NCI-H82 treated with DMSO at 0.1 percent for 48 hours (cell line): ENCODE data around the gene ZNF420.
A peak's percentile ranks its signal among the peaks of the same experiment; 100 is the strongest.
"Not testable (repeated sequence)": the region's sequence is repeated elsewhere in the genome, so short reads cannot be mapped to it uniquely, and the experiment has no call there.

Source experiments
- DNase-seq: peaks from one replicate; lab custom pipeline; 2025; ENCODE audit not compliant: unreplicated experiment; lab: John Stamatoyannopoulos, UW

Gene ZNF420

GRCh38 chr19:37077934-37078716, at the start of gene ZNF420:
Gene ZNF420 (plus strand): TSS chr19:37078433. CDS start chr19:37089119, 10,686 bp downstream.
- DNase-seq, result peak; percentile 91

- no peak for DNase-seq
These were observed 33.1 kb upstream of the ZNF420 start for GRCh38 chr19:37045140-37045539.

- no peak for DNase-seq
These were observed 22.9 kb upstream of the ZNF420 start for GRCh38 chr19:37055330-37055729.

- no peak for DNase-seq
These were observed 21.5 kb upstream of the ZNF420 start for GRCh38 chr19:37056776-37057175.

GRCh38 chr19:37059142-37059541, 19.1 kb upstream of the ZNF420 start:
- DNase-seq, result no peak

GRCh38 chr19:37064886-37065285, 13.3 kb upstream of the ZNF420 start:
- peak; percentile 72 for DNase-seq

- no peak for DNase-seq
These were observed 4.1 kb upstream of the ZNF420 start for GRCh38 chr19:37074111-37074510.

GRCh38 chr19:37074819-37075362, 3.3 kb upstream of the ZNF420 start:
- no peak for DNase-seq

- DNase-seq, result not testable (repeated sequence)
These were observed 1.7 kb upstream of the ZNF420 start for GRCh38 chr19:37076524-37076923.

- no peak for DNase-seq
These were observed 716 bp upstream of the ZNF420 start for GRCh38 chr19:37077501-37077933.

GRCh38 chr19:37078717-37079032, 442 bp downstream of the ZNF420 start:
- no peak for DNase-seq

- no peak for DNase-seq
These were observed 1.0 kb downstream of the ZNF420 start for GRCh38 chr19:37079238-37079637.

GRCh38 chr19:37082307-37082706, 4.1 kb downstream of the ZNF420 start:
- DNase-seq, result no peak

- DNase-seq, result no peak
These were observed 8.9 kb downstream of the ZNF420 start for GRCh38 chr19:37087110-37087509.

GRCh38 chr19:37095859-37096258, 17.6 kb downstream of the ZNF420 start:
- no peak for DNase-seq

- DNase-seq, result no peak
These were observed 20.3 kb downstream of the ZNF420 start for GRCh38 chr19:37098570-37098969.

GRCh38 chr19:37104135-37104534, 25.9 kb downstream of the ZNF420 start:
- not testable (repeated sequence) for DNase-seq

GRCh38 chr19:37111753-37112152, 33.5 kb downstream of the ZNF420 start:
- DNase-seq, result not testable (repeated sequence)

- no peak for DNase-seq
These were observed 35.8 kb downstream of the ZNF420 start for GRCh38 chr19:37114001-37114400.

GRCh38 chr19:37122093-37122492, 43.9 kb downstream of the ZNF420 start:
- DNase-seq, result not testable (repeated sequence)

- DNase-seq, result no peak
These were observed 50.0 kb downstream of the ZNF420 start for GRCh38 chr19:37127999-37128820.

GRCh38 chr19:37128821-37129177, 50.6 kb downstream of the ZNF420 start:
- no peak for DNase-seq
